Left cardiac atrium (tissue), 4 donors: Measurements from ENCODE around the gene BTBD6. TPM values are rescaled to one million over a fixed set of nuclear protein-coding genes. Genes with fewer than 3 reads are reported as not detected.
A peak's percentile ranks its signal among the peaks of the same experiment; 100 is the strongest.
"Not testable (repeated sequence)": the region's sequence is repeated elsewhere in the genome, so short reads cannot be mapped to it uniquely, and the experiment has no call there.

ENCODE experiments used
- ATAC-seq, 2 donors: fragments of 200-7000 bp; cut with Tn5 transposase; one replicate each; pipeline ENCODE4 v1.9.1; 2020; ENCODE audit warnings: mild to moderate bottlenecking in 2 of 2, moderate library complexity in 2 of 2
- DNase-seq: peaks from one replicate; pipeline ENCODE4 v3.0.0-alpha.2; 2020
- intact Hi-C, 2 donors: fragments of 100-400 bp; cut with DNase I; formaldehyde crosslinking; loops; one replicate each; pipeline versions ENCODE4 v1.14.1 to v1.15.1; 2022 to 2023
- total RNA-seq, 2 donors: library from RNA; stranded (reverse); fragmentation: NEBNext Ultra II Directional; extraction: Animal tissue kit (Norgen Biotek cat#: 25700); gene quantifications; one replicate each; pipeline ENCODE4 v1.2.1, GENCODE V29; 2021
- donor health status: DM: no; HTN: yes; CAD: no.
- donor health status: DM: no; HTN: yes; CAD: no; lungs with severe emphysema.
- donor health status: DM: yes; HTN: yes; CAD: no.
- donor health status: Dilated cardiomyopathy.

BTBD6 gene
- total RNA-seq, 2 donors from 2014 or later = 37.7 to 42.7 TPM

DNA sequence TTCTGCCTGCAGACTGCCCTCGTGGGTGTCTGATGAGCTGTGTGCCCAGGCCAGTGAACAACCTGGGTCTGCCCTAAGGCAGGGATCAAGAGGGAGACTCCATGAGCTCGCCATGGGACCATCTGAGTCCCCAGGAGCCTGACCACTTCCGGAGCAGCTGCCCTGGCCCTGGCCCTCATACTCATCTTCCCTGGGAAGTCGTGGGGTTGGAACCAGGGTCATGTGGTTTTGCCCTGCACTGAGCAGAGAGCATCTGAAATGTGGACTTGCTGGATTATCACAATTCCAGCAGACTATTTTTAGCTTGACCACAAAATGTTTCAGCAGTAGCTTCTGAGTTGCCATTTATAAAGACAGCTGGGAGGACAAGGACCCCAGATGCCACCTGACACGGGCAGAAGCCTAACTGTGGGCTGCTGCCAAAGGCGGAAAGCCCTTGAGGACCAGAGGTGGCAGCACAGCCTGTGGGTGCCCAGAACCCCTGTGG lies 6.7 kb downstream of the BTBD6 start:
- ATAC-seq (peak; percentile 42 to 50), DNase-seq (no peak)
- intact Hi-C loops = no loop called here

DNA sequence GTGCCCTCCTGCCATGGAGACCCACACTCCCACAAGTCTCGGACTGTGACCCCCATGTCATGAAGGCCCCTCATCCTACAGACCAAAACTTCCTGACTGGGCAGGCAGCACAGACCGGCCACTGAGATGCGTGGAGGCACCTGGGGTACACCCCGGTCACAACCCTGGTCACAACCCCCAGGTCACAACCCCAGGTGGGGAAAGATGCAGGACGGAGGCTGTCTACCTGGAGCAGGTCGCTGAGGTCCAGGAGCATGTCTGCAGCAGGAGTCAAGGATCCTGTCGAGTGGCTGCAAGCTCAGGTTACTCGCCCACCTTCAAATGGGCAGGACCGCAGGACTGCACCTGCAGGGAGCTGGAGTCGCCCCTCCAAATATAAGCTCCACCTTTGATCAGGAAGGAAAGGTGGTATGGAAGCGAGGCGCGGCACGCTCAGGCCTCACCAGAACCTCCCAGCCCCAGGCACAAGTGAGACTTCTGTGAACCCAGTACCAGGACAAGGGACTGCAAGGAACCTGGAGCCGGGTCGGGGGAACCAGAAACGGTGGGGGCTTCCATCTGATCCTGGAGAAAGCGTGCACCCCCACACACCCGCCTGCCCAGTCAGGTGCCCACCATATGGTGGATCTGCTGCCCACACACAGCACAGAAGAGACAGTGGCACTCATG lies 8.1 kb downstream of the BTBD6 start:
- no peak for ATAC-seq
- DNase-seq = no peak
- intact Hi-C loops = no loop called here

DNA sequence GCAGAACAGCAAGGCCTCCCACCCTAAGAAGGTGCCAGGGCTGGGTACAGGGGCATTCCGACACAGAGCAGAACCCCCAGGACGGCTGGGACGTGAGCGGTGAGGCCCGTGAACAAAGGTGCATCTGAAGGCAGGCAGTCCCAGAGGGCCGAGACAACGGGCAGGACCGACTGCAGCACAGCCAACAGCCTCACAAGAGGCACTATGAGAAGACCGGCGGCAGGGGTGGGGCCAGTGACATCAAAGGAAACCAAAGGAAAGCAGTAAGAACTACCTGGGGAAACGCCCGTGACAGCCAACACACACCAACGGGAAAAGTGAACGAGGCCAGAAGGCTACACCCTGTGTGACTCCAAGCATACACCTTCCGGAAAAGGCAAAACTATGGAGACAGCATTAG lies 9.1 kb downstream of the BTBD6 start:
- intact Hi-C loops = no loop called here

DNA sequence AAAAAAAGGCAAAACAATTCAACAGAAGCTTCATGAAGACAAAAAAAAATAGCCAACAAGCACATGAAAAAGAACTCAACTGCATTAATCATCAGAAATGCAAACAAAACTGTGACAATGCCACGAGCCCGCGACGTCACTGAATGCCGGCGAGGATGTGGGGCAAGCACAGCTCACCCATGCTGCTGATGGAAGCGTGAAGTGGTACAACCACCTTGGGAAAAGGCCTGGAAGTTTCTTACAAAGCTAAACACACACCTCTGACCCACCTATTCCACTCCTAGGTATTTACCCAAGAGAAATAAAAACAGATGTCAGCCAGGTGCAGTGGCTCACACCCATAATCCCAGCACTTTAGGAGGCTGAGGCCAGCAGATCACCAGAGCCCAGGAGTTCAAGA lies 10.5 kb downstream of the BTBD6 start:
- intact Hi-C loops = no loop called here
- ATAC-seq (no peak), DNase-seq (no peak)

More for the DNA sequence above, 9.1 kb downstream of the BTBD6 start:
- DNase-seq = no peak
- ATAC-seq = no peak

DNA sequence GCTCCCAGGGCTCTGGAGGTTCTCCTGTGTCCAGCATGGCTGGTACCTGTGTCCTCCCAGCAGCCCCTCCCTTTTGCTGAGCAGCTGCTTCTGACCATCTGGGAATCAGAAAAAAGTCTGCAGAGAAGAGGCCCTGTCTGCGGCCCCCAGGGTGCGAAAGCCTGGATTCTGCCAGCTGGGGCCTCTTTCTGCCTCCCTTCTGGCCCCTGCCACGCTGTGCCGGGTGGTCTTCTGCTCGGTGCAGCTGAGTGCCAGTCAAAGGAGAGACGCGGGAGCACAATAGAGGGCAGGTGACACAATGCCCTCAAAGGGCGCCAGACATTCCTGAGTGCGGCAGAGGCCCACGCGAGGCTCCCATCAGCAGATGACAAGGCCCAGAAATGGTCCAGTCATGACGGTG lies 12.6 kb downstream of the BTBD6 start:
- no peak for DNase-seq
- ATAC-seq = no peak
- intact Hi-C loops = no loop called here

DNA sequence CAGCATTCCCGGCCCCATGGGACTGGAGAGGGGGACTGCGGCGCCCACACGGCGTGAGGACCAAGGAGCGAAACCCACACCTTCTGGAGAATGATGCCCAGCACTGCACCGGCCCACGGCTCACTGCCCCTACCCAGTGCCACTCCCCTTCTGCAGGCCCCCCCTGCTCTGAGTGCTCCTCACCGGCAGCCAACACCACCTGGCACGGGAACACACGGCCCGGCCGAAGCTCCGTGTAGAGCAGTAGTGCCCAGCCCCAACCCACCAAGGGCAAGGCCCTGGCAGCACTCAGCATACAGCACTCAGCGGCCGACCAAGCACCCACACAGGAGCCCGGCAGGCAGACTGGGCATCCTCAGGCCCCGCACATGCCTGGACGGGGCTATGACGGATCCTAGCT lies 13.4 kb downstream of the BTBD6 start:
- ATAC-seq (peak; percentile 29 to 35), DNase-seq (no peak)
- intact Hi-C loops = no loop called here

DNA sequence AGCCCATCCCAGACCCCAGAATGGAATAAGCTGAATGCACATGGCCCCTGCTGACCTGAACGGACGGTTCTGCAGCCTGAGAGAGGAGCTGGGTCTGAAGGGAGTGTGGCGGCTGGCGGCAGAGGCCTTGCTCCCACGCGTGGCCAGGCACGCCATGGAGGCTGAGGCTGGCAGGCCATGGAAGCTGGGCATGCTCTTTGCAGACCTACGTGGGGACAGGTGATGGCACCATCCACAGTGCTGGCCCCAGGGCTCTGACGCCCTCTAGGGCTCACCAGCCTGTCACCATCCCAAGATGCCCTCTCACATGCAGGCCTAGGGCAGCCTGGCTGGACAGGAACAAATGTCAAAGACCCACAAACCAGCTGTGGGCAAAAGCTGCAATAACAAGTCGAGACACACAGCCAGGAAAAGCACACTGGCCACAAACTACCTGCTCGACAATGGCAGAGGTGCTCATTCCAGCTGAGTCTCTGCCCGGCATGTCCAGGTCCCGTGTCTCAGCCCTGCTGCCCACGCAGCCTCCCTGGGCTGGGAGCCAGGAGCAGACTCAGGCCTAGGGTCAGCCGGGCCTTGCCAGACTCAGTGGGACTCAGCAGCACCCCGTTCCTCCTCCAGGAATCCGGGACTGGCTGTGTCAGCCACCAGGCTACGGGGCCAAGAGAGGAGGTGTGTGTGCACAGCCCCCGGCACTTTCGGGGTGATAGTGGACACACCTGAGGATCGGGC lies 19.7 kb downstream of the BTBD6 start:
- DNase-seq (no peak), ATAC-seq (peak in 1 of 2 donors; percentile 69)
- intact Hi-C loops = no loop called here

DNA sequence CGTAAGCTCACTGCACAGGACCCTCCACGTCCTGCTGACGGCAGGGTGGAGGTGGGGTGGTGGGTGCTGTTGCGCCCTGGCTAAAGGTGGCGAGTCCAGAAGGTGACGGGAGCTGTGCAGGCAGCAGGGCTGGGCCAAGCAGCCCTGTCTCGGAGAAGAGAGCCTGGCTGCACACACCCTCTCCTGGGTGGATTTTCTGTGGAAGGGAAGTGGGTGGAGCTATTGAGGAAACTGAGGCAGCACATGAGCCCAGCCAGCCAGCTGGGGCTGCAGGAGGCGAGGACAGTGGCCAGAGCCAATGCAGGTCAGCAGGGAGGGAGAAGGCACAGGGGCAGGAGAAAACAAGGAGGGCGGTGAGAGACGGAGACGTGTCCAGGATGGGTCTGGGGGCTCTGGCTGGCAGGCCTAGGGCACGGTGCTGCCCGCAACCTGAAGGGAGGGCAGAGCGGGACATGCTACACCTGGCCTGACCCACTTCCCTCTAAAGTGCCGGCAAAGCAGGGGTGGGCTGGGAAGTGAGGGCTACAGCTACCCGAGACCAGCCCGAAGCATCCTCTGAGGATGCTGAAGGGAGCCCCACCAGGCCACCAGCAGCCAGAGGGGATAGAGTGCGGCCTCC lies 20.5 kb downstream of the BTBD6 start:
- intact Hi-C loops = no loop called here
- ATAC-seq (no peak), DNase-seq (no peak)

DNA sequence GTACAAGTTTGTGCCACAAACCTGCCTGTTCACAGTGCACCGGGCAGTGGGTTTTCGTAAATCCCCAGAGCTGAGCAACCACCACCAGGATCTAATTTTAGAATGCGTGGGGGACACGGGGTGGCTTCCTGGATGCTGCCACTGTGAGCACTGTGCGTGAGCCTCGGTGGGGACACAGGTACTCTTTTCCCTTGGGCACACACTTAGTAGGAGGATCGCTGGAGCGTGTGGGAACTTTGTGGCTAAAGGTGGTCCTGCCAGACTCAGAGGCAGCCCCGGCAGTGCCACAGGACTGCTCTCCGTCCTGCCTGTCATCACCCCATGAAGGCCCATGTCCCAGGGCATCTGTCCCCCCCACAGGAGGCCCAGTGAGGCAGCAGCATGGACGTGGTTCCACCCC lies 21.1 kb downstream of the BTBD6 start:
- intact Hi-C loops = no loop called here
- ATAC-seq = no peak
- DNase-seq = no peak

DNA sequence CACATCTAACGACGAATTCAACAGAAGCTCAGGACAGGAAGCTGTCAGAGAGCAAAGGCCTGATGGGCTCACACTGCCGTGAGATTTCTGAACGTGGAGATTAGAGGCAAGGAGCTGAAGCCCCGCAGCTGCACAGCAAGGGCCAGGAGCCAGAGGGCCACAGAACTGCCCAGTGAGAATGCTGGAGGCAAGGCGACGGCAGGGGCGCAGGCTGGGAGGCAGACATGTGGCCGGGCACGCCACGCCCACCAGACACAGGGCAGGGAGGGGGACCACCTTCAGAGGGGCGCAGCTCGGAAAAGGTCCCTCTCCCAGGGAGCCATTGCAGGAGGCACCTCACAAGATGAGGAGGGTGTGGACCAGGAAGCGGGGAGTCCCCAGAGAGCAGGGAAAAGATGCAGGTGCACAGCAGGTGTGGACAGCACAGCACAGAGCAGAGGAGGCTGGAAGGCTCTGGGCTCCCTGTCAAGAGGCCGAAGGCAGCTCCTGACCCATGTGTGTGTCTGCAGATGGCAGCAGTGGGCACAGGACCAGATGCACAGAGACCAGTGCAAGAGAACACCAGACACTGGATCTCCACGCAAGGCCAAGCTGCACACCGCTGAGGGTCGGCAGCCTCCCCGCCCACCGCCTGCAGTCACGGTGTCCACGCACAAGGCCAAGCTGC lies 23.0 kb downstream of the BTBD6 start:
- DNase-seq = no peak

DNA sequence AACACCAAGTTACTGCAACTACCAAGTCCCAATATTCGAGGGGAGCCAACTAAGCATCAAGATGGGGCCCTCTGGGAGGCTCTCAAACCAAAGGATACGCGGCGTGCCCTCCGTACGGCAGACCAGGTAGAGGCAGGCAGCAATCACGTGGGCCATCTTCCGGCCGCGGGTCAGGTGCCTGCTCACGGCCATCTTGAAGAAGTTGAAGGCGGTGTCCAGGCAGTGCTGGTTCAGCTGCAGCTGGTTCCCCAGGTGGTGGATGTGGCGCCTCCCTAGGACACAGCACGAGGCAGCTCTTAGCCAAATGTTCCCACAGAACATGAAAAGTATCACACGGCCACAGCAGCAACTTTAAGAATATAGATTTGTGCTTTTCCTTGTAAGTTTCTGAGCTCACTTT lies 24.3 kb downstream of the BTBD6 start:
- intact Hi-C loops = no loop called here
- no peak for DNase-seq
- no peak for ATAC-seq

More for the DNA sequence above, 23.0 kb downstream of the BTBD6 start:
- intact Hi-C loops = no loop called here
- ATAC-seq = no peak

DNA sequence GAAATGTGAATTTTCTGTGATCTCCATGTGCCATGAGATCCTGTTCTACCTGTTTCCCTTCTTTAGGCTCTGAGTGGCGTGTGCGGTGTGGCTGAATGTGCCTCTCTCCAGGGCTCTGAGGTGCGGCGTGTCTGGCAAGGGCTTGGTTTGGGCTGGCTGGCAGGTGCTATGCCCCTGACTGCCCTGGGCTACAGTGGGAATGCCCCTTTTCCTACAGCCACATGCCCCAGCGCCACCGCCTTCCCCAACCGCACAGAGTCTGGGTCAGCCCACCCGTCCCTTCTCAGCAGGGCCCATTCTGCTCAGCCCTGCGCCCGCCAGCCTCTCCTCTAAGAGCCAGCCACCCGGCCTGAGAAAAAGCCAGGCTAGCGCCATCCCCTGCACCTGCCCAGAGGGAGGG lies 24.7 kb downstream of the BTBD6 start:
- DNase-seq (no peak), ATAC-seq (no peak)
- intact Hi-C loops = no loop called here

DNA sequence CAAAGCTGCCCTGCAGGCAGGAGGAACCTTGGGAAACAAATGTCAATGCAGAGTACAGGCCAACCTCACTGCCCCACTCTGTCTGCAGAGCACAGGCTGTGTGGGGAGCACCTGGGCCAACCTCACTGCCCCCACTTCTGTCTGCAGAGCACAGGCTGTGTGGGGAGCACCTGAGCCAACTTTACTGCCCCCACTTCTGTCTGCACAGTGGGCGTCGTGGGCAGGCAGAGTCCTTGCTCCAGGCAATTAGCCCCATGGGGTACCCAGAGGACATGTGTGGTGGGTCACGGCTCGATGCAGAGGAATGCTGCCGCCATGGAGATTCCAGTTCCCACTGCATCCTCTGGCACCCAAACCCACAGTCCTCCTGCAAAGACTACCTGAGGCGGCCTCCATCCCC lies 26.3 kb downstream of the BTBD6 start:
- intact Hi-C loops = no loop called here
- ATAC-seq (no peak), DNase-seq (no peak)

DNA sequence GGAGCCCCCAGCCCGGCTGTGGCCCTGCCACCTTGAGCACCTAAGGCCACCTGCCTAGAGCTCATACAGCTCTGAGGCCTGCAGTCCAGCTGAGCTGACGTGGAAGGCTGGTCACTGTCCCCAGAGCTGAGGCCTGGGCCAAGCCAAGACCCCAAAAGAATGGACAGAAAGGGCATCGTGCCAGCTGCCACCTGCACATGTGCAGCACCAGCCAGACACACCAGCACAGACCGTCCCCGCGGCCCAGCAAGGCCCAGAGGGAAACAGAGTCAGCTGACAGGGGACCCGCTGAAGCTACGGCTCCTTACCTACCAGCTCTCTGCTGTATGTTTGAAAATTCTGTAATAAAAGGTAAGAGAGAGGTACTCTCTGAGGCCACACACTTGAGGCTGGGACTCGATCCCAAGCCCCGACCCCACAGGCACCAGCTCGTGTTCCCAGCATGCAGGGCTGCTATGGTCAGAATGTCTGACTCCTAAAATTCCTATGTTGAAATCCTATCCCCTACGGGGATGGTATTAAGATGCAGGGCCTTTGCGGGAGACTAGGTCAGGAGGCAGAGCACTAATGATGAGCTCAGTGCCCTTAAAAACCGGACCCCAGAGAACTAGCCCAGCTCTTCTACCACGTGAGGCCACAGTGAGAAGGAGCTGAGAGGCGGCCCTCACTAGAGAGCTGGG lies 27.1 kb downstream of the BTBD6 start:
- peak; percentile 38 for DNase-seq

DNA sequence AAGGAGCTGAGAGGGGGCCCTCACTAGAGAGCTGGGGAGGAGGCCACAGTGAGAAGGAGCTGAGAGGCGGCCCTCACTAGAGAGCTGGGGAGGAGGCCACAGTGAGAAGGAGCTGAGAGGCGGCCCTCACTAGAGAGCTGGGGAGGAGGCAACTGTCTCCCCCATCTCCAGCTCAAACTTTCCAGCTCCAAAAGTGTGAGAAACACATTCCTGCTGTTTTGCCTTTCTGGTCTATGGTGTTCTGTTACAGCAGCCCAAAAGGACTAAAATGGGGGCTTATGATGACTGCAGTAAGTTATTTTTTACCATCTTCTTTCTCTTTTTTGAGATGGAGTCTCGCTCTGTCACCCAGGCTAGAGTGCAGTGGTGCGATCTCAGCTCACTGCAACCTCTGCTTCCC lies 29.1 kb downstream of the BTBD6 start:
- intact Hi-C loops, DNase-seq, ATAC-seq: not testable (repeated sequence)

More for the DNA sequence above, 27.1 kb downstream of the BTBD6 start:
- intact Hi-C loops = no loop called here
- peak; percentile 38 to 91 for ATAC-seq

DNA sequence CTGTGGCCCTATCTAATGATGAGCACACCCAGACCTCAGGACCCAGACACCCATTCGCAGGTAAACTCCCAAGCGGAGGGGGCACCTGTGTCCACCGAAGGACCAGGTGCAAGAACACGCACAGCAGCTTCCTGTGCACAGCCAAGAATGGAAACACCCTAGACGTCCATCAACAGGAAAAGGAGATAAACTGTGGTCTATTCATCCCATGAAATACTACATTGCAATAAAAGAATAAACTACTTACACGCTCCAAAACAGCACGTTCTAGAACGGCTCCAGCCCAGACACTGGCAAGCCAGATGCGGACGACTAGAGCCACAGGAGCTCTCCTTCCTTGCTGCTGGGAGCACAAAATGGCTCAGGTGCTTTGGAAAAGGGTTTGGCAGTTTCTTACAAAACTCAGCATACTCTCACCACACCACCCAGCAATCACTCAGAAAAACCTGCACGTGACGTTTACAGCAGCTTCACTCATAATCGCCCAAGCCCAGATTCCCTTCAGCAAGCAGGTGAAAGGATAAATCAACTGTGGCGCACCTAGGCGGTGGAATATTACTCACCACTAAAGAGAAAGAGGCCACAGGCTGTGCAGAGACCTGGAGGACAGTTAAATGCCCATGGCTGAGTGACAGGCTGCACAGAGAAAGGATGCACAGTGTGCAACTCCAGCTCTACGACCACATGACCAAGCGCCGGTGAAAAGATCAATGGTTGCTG lies 31.5 kb downstream of the BTBD6 start:
- intact Hi-C loops = loop anchor here (5.0 to 10.0 kb wide), 4 partner anchors 78 to 305 kb away; partner anchors contain the start of gene AHNAK2 (in 1 of the 2)
- ATAC-seq (no peak), DNase-seq (no peak)

DNA sequence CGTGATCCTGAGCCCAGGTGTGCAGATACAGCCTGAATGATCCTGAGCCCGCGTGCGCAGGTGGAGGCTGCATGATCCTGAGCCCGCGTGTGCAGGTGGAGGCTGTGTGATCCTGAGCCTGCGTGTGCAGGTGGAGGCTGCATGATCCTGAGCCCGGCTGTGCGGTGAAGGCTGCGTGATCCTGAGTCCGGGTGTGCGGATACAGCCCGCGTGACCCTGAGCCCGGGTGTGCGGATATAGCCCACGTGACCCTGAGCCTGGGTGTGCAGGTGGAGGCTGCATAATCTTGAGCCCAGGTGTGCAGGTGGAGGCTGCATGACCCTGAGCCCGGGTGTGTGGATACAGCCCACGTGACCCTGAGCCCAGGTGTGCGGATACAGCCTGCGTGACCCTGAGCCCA lies 32.2 kb downstream of the BTBD6 start:
- intact Hi-C loops = loop anchor here (5.0 to 10.0 kb wide), 4 partner anchors 78 to 306 kb away; partner anchors contain the start of gene AHNAK2 (in 1 of the 2)
- DNase-seq = no peak
- no peak for ATAC-seq

DNA sequence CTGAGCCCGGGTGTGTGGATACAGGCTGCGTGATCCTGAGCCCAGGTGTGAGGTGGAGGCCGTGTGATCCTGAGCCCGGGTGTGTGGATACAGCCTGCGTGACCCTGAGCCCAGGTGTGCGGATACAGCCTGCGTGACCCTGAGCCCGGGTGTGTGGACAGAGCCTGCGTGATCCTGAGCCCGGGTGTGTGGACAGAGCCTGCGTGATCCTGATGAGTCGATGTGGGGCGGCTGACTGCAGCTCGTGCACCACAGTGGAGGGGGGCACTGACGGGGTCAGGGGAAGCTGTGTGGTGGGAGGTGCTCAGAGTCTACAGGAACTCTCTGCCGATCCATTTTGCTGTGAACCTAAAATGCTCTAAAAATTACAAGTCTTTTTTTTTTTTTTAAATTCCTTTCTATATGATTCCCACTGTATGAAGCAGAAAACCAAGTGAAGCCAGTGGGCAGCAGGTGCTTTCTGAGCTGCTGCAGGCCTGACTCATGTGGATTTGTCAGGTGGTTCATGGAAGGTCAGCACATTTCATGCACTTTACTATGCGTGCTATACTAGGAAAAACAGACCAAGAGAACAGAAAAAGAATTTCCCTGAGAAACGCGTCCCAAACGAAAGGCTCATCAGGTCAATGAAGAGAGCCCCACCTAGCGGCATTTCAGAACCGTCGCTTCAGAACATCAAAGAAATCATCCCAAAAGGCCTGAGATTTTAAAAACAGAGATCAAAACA lies 33.2 kb downstream of the BTBD6 start:
- ATAC-seq = peak; percentile 18 to 55
- intact Hi-C loops = loop anchor here (5.0 to 10.0 kb wide), 4 partner anchors 79 to 307 kb away; partner anchors contain the start of gene AHNAK2 (in 1 of the 2)
- no peak for DNase-seq
